Measurements from ENCODE around the gene KLHL29.

GRCh38 chr2:23363831-23364230 lies 21.1 kb upstream of the KLHL29 start:
- TF ChIP-seq CTCF (IDR thresholded peaks at IDR 0.05; ENCODE audit: low read length) (no peak), EZH2 (optimal IDR thresholded peaks at IDR 0.05; ENCODE audit: low read depth, low read length) (no peak)
